GM19328 (cell line): ENCODE data around the gene HS6ST3.

Experiments used
- ATAC-seq: cut with Tn5 transposase; IDR thresholded peaks from one replicate; pipeline ENCODE4 v1.9.1; 2021; ENCODE audit warnings: mild to moderate bottlenecking, moderate library complexity; ENCODE audit not compliant: unreplicated experiment

The HS6ST3 gene

GRCh38 chr13:96294930-96295881, 205.3 kb downstream of the HS6ST3 start:
- ATAC-seq: no peak

DNA sequence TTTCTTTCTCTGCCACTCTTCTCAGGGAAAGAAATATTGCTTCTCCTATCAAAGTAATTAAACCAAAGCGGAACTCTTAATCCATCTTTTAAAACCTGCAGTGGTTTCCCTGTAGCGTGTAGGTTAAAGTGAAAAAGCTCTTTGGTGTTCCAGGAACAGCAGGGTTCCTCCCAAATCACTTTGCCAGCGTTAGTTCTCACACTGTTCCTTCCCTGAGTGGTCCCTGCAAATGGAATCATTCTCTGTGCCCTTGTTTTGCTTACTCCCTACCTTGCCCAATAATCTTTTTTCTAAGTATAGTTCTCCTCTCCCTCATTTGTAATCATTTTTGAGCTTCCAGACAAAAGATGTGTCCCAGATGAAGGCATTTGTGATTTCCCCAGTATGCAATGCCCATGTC, 207.5 kb downstream of the HS6ST3 start:
- no peak for ATAC-seq

- ATAC-seq: no peak
Observed at GRCh38 chr13:96299235-96299634, 209.3 kb downstream of the HS6ST3 start.

DNA sequence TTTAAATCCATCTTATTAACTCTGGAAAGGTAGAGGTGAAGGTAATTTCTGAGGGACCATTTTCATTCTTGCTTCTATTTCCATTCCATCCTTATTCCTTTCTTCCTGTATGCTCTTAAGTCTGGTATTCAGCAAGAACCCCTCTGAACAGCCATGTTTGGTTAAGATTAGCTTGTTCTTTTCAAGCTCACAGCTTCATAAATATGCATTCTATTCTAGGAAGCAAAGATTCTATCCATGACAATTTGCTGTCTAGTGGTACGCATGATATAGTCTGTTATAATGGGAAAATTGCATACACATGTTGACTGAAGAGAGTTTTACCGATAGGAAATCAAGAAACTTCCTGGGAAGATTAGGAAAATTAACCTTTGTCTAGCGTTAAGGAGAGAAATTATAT, 218.7 kb downstream of the HS6ST3 start:
- ATAC-seq: no peak

DNA sequence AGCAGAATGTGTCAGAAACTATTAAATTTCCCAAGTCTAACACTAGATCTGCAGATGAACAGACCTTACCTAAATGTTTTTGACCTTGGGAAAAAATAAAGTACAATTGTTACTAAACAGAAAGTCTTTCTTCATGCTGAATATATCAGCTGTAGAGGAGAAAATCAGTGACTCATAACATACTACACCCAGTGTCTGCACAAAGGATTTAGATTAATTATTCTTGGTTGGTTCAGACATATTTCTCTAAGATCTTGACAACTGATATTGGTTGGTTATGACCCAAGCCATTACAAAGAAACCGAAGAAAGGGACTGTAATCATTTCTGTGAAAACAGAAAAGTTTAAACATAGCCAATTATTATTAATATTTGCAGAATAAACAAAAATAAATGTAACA, 225.1 kb downstream of the HS6ST3 start:
- ATAC-seq: no peak

DNA sequence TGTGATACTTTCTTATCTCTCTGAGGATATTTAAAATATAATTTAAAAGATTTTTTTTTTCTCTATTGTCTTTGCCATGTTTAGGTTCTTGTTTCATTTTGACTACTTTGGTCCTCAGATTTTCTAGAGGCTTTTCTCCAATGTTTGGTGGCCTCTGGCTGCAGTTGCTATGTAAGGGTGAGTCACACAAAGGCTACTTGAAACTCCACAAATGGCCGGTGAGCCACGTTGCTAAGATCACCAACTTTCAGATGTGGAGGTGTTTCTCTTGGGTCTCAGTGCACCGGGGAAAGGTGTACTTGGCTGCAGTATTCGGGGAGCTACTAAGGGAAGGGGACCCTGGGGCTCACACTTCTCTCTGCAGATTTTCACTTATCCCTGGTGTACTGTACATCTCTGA, 248.1 kb downstream of the HS6ST3 start:
- no peak for ATAC-seq

GRCh38 chr13:96342286-96342685, 252.4 kb downstream of the HS6ST3 start:
- no peak for ATAC-seq

- ATAC-seq: no peak
Observed at GRCh38 chr13:96342852-96343465, 253.1 kb downstream of the HS6ST3 start.

- no peak for ATAC-seq
Observed at GRCh38 chr13:96346921-96347320, 257.0 kb downstream of the HS6ST3 start.

DNA sequence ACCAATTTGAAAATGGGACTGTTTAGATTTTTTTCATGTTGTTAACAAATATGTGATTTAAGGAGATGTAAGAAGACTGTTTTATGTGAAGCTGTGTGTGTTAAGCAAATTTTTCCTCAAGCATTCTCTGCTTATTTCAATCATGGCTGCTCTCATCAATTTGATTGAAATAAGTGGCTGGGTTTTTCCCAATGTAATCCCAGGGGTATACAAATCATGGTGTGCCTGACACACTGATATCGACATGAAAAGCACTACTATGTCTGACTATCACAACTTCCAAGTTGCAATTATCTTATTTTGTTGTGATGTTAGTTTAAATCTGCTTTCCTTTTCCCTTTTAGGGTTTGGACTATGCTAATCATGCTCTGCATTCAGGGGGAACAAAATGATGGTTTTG, 283.7 kb downstream of the HS6ST3 start:
- no peak for ATAC-seq

GRCh38 chr13:96377835-96378234, 287.9 kb downstream of the HS6ST3 start:
- no peak for ATAC-seq

GRCh38 chr13:96379967-96380366, 290.1 kb downstream of the HS6ST3 start:
- ATAC-seq: no peak

DNA sequence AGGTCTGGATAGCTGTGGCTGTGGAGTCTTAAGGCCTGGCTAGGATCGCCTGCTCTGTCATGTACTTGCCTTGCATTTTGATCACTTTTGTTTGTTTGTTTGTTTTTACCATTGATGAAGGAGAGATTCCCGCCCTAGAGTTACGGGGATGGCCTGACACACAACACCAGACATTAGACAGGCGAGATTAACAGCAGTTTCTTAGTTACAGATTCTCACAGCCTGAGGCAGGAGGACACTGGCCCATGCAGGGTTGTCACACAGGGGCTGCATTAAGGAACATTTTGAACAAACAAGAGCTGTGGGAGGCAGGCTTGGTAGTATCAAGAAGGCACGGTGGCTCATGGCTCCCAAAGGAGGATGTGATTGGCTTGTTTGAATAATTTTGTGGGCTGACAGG, 291.8 kb downstream of the HS6ST3 start:
- ATAC-seq: no peak

GRCh38 chr13:96388598-96388997, 298.7 kb downstream of the HS6ST3 start:
- ATAC-seq: no peak

- ATAC-seq: no peak
Observed at GRCh38 chr13:96391606-96392005, 301.7 kb downstream of the HS6ST3 start.

- ATAC-seq: no peak
Observed at GRCh38 chr13:96397807-96398206, 307.9 kb downstream of the HS6ST3 start.

DNA sequence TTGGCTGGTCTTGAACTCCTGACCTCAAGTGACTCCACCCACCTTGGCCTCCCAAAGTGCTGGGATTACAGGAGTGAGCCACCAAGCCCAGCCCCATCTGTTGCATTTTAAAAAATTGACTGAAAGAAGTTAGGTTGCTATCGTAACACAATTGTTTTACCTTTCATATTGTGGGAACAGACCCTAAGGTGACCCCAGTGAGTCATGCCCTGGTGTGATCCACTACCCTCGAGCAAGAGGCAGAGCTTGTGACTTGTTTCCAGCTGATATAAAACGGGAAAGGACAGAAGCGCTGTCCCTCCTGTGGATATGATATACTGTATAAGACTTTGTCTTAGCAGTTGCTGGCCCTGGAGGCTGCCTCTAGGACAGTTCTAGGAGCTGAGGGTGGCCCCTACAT, 308.6 kb downstream of the HS6ST3 start:
- no peak for ATAC-seq

GRCh38 chr13:96403241-96403640, 313.3 kb downstream of the HS6ST3 start:
- no peak for ATAC-seq

DNA sequence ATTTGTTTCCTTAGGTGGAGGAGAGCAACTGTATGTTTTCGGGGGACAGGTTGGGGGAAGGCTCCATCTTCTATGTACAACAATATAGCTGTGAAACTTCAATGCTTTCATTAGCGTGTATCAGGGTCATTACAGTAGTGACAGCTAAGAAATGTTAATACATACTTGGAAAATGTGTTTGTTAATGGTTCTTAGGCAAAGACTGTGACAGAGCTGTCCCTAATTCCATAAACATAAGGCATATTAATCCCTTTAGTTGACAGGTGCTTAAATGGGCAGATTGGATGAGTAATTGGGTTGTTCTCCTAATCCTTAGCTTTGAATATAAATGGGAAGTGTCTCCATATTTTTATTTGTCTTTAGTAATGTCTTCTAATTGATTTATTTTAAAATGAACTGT, 313.7 kb downstream of the HS6ST3 start:
- ATAC-seq: no peak

DNA sequence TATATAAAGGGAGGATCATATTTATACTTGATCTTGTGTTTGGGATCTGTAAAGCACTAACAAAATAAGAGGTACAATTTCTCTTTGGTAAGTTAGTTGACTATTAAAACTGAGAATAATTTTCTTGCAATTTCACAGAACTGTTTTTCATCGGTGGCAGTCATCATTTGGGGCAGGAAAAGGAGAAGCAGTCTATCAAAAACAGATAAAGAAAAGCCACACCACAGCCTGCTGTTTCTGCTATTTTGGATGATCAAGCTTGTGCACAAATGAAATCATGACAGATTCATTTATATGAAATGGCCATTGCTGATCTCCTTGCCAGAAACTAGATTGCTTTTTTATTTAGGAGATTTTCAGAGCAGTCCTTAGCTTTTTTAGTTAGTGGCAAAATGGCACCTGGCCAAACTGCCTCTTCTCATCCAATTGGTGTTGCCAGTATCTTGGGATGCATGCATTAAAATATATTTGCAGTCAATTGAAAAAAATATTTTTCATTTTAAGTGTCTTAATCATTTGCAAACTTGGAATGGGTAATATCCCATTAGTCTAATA, 326.0 kb downstream of the HS6ST3 start:
- ATAC-seq: no peak

DNA sequence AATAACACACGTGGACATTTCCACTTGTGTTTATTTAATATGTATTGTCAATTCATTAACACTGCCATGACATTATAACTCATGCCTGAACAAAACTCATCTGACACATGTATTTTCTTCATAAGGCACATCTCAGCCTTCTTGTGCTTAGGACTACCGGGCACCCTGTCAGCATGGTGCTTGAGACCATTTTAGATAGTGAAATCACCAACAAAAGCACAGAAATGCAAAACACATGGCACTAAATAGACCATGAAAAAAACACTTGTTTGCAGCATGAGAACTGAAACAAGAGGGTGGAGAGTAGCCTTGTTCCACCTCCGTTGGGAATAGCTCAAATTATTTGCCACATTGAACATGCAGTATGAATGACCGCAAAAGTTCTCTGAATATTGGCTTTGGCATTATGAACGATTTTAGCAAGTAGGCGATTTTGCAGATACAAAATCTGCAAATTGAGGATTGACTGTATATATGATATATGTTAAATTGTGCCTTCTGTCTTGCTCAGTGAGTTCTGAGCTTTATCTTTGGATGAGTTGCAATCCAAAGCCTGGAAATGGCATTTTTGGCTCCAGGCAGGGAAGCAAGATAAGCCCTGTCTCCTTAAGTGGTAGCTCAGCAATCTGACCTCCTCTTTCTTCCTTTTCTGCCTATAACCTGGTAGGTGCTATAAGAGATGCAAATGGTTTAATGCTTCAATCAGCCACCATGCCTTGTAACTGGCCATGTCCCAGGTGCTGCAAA, 328.2 kb downstream of the HS6ST3 start:
- ATAC-seq: no peak
